NB4 (cell line): Measurements from ENCODE around the gene PHKA1.
"Not testable (repeated sequence)": the region's sequence is repeated elsewhere in the genome, so short reads cannot be mapped to it uniquely, and the experiment has no call there.

ENCODE experiments used
- DNase-seq: peaks from one replicate; pipeline ENCODE4 v3.0.0; 2010; ENCODE audit warnings: low read depth
- H3K4me3 ChIP-seq: one replicate; pipeline ENCODE4 v1.5.1; 2011; ENCODE audit warnings: mild to moderate bottlenecking, low read depth, low read length, moderate library complexity
- MYC ChIP-seq: IDR thresholded peaks from 2 replicates; pipeline ENCODE4 v1.6.1; 2011; ENCODE audit warnings: low read depth, low read length
- POLR2A ChIP-seq: IDR thresholded peaks from 2 replicates; pipeline ENCODE4 v1.6.1; 2011; ENCODE audit warnings: mild to moderate bottlenecking; ENCODE audit not compliant: insufficient read length; ENCODE audit errors: extremely low read depth
- TF ChIP-seq, protein P1 (sequence below): IDR thresholded peaks from one replicate; pipeline ENCODE4 v1.5.1; 2012; ENCODE audit warnings: low read depth, low read length
- TF ChIP-seq, protein P2 (sequence below): IDR thresholded peaks from 2 replicates; pipeline ENCODE4 v1.6.1; 2011; ENCODE audit warnings: low read depth, low read length

Gene PHKA1

GRCh38 chrX:72693477-72693876, 20.6 kb downstream of the PHKA1 start:
- H3K4me3 ChIP-seq: no peak overlapping the region
- DNase-seq: no peak
- no peak for TF ChIP-seq POLR2A
- TF ChIP-seq, protein P1, sequence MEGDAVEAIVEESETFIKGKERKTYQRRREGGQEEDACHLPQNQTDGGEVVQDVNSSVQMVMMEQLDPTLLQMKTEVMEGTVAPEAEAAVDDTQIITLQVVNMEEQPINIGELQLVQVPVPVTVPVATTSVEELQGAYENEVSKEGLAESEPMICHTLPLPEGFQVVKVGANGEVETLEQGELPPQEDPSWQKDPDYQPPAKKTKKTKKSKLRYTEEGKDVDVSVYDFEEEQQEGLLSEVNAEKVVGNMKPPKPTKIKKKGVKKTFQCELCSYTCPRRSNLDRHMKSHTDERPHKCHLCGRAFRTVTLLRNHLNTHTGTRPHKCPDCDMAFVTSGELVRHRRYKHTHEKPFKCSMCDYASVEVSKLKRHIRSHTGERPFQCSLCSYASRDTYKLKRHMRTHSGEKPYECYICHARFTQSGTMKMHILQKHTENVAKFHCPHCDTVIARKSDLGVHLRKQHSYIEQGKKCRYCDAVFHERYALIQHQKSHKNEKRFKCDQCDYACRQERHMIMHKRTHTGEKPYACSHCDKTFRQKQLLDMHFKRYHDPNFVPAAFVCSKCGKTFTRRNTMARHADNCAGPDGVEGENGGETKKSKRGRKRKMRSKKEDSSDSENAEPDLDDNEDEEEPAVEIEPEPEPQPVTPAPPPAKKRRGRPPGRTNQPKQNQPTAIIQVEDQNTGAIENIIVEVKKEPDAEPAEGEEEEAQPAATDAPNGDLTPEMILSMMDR: no peak
- no peak for TF ChIP-seq MYC
- TF ChIP-seq, protein P2, sequence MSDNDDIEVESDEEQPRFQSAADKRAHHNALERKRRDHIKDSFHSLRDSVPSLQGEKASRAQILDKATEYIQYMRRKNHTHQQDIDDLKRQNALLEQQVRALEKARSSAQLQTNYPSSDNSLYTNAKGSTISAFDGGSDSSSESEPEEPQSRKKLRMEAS: no peak

- peak; percentile 6 for DNase-seq
- TF ChIP-seq, protein P2: no peak
- TF ChIP-seq, protein P1: no peak
- no peak for TF ChIP-seq POLR2A
- TF ChIP-seq MYC: no peak
- no peak overlapping the region for H3K4me3 ChIP-seq
Measured at GRCh38 chrX:72687396-72687795, 26.7 kb downstream of the PHKA1 start.

- TF ChIP-seq, protein P2: no peak
- TF ChIP-seq POLR2A (no peak), MYC (no peak)
- TF ChIP-seq, protein P1: no peak
- no peak overlapping the region for H3K4me3 ChIP-seq
- no peak for DNase-seq
Measured at GRCh38 chrX:72685810-72686456, 28.2 kb downstream of the PHKA1 start.

DNA sequence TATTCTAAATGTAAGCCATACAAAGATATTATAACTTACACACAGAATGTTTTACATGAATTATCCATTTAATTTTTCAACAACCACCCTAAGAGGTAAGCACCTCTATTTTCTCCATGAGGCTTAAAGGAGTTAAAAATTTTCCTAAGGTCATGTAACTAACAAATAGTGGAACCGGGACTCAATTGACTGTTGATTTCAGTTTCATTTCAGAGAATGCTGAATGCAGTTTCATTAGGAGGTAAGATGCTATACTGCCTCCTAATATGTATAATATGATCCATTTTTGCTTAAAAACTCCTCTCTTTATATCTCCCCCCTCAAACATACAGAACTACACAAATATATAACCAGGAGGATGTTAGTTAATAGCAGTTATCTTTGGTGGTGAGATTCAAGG, 29.1 kb downstream of the PHKA1 start:
- no peak for TF ChIP-seq POLR2A
- DNase-seq: no peak
- no peak overlapping the region for H3K4me3 ChIP-seq

DNA sequence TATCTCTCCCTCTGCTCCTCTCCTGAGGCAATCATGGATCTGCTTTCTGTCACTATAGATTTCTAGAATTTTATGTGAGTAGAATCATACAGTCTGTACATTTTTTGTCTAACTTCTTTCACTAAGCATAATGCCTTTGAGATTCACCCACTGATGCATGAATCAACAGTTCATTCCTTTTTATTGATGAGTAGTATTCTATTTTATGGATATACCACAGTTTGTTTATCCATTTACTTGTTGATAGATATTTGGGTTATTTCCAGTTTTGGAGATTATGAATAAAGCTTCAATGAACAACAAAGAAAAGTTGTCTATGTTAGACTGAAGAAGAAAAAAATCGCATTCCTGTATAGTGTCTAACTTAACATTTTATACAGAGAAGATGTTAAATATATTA, 30.5 kb downstream of the PHKA1 start:
- no peak for DNase-seq
- H3K4me3 ChIP-seq: no peak overlapping the region
- TF ChIP-seq, protein P2: no peak
- TF ChIP-seq POLR2A (no peak), MYC (no peak)
- TF ChIP-seq, protein P1: no peak

- H3K4me3 ChIP-seq: no peak overlapping the region
- TF ChIP-seq MYC (no peak), POLR2A (no peak)
- TF ChIP-seq, protein P2: no peak
- TF ChIP-seq, protein P1: no peak
- no peak for DNase-seq
Measured at GRCh38 chrX:72676465-72676864, 37.6 kb downstream of the PHKA1 start.

GRCh38 chrX:72673951-72674350, 40.2 kb downstream of the PHKA1 start:
- DNase-seq, H3K4me3 ChIP-seq: not testable (repeated sequence)

- not testable (repeated sequence) for DNase-seq, H3K4me3 ChIP-seq
Measured at GRCh38 chrX:72669508-72669907, 44.6 kb downstream of the PHKA1 start.
